GM10266 (cell line): ENCODE results near the gene AIFM3.

Experiments used
- DNase-seq: peaks from one replicate; pipeline ENCODE4 v3.0.0; 2012; ENCODE audit errors: extremely low spot score
- TF ChIP-seq, protein P1 (sequence below): IDR thresholded peaks from 2 replicates; pipeline ENCODE4 v1.5.1; 2012; ENCODE audit warnings: mild to moderate bottlenecking, low read depth; ENCODE audit not compliant: control insufficient read depth, insufficient read depth; ENCODE audit errors: missing control alignments

The AIFM3 gene

GRCh38 chr22:20985720-20986119 lies 18.7 kb downstream of the AIFM3 start:
- TF ChIP-seq, protein P1, sequence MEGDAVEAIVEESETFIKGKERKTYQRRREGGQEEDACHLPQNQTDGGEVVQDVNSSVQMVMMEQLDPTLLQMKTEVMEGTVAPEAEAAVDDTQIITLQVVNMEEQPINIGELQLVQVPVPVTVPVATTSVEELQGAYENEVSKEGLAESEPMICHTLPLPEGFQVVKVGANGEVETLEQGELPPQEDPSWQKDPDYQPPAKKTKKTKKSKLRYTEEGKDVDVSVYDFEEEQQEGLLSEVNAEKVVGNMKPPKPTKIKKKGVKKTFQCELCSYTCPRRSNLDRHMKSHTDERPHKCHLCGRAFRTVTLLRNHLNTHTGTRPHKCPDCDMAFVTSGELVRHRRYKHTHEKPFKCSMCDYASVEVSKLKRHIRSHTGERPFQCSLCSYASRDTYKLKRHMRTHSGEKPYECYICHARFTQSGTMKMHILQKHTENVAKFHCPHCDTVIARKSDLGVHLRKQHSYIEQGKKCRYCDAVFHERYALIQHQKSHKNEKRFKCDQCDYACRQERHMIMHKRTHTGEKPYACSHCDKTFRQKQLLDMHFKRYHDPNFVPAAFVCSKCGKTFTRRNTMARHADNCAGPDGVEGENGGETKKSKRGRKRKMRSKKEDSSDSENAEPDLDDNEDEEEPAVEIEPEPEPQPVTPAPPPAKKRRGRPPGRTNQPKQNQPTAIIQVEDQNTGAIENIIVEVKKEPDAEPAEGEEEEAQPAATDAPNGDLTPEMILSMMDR = no peak
- no peak for DNase-seq

- DNase-seq = no peak
- TF ChIP-seq, protein P1 = no peak
Observed at GRCh38 chr22:20986365-20986764, 19.3 kb downstream of the AIFM3 start.

- DNase-seq = no peak
- TF ChIP-seq, protein P1 = no peak
Observed at GRCh38 chr22:20987375-20987774, 20.3 kb downstream of the AIFM3 start.

DNA sequence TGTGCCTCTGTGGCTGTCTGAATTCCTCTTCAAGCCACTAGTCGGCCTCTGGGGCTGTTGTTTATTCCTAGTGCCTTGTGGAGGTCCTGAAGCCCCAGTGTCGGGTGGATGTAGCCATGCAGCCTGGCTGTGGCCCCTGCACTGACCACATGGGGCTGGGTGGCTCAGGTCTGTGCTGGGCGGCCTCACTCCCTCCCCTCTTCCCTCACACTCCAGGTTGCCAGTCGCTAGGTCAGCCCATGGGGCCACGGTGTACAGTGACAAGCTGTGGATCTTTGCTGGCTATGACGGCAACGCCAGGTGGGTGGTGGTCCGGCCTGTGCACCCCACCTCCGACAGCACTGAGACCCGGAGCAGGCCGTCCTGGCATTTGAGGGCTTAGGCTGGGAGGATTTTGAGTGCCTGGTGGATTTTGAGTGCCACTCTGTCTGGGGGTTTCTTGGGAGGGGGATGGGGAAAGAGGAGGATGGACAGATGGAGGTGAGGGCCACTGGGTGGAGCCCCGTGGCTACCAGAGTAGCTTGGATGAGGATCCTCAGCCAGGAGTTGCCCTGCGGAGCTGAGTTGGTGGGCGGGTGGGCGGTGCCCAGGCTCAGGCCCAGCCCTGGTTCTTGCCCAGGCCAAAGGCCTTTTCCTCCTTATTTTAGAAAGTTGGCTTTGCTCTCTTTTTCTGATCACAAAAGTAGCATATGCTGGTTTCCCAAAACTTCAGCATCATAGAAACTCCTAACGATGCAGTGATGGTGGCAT lies 21.7 kb downstream of the AIFM3 start:
- TF ChIP-seq, protein P1 = no peak
- no peak for DNase-seq

DNA sequence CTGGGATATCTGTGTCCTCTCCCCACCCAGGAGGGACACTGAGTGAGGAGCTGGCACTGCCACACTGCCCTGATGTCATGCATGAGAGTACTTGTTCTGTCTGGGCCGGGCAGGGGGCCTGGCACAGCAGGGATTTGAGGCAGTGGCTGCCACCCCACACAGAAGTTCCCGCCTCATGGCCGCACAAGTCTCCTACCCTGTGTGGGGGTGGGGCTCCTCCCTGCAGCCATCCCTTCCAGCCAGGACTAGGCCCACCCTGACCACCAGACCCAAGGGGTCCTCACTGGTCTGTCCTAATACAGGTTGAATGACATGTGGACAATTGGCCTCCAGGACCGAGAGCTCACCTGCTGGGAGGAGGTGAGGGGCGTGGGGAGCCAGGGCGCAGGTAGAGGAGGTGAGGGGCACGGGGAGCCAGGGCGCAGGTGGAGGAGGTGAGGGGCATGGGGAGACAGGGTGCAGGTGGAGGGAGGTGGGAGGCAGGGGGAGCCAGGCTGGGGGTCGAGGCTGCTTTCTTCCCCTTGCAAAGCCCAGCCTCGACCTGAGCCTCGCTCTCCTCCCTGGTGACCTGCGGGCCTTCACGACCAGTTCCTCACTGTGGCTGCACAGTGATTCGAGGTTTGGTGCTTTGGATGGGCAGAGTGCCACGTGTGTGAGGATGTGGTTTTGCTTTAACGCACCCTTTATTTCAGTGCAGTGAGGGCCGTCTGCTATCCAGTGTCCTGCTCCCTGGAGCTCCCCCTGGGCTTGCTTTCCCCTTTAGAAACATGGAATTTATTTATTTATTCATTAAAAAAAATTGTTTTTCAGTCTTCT lies 22.5 kb downstream of the AIFM3 start:
- no peak for DNase-seq
- TF ChIP-seq, protein P1 = no peak

- no peak for DNase-seq
- TF ChIP-seq, protein P1 = no peak
Observed at GRCh38 chr22:20990184-20991180, 23.4 kb downstream of the AIFM3 start.
